Measurements from ENCODE around the gene BACH2. TPM values are rescaled to one million over a fixed set of nuclear protein-coding genes. Genes with fewer than 3 reads are reported as not detected.

BACH2 gene
- total RNA-seq, 1 experiment from 2014 or later, result 3.3 TPM

DNA sequence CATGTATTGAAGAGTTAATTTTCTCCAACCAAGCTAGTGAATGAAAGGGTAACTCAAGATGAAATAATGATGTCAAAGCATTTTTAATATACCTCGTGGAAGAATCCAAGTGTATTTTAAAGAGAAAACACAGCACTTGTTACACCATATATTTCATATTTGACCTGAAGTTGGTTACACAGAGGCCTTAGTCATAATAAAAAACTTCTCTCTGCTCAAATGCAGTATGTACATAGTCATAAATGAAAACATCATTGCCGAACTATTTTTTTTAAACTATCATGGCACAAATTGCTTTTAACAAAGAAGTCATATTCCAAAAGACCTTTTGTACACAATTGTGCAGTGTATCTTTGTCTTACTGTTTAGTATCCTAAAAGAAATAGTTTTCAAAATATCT, 43.0 kb downstream of the BACH2 start (continued):
- TF ChIP-seq, protein P1, sequence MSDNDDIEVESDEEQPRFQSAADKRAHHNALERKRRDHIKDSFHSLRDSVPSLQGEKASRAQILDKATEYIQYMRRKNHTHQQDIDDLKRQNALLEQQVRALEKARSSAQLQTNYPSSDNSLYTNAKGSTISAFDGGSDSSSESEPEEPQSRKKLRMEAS (IDR thresholded peaks at IDR 0.05), result no peak
- no peak for TF ChIP-seq ZFX (IDR thresholded peaks at IDR 0.05)

DNA sequence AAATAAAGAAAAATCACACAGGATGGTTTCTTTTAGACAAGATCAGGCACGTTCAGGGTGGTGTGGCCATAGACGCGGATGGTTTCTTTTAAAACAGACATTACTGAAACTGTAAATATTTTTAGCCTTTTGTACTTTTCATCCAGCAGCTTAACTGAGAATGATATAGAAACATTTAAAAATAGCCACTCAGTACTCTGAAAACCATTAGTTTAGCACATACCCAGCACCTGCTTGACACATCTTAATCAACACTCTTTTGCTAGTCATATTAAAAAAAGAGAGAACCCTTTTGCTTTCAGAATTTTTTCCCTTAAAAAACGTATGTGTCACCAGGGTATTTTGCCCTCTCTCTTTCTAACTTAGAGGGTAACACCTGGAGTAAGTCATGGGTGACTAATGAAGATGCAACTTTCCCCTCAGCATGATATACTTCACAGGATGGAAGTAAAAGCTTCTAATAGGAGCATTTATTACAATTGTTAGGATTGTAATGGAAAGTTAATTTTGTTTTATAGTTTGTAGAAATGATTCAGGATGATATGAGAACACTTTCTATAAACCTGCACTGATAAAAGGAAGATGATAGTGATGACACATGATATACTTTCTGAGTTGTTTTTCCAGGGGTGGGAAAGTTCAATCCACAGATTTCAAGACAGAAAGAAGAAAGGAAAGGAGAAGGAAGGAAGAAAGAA, 45.2 kb downstream of the BACH2 start:
- ChIA-PET POLR2A (no interaction called here), RAD21 (ENCODE audit: low non-redundant PET in 1 of 2, low total read pairs in 2 of 2, uncharacterized antibody in 2 of 2, unreplicated experiment in 2 of 2) (no interaction called here), CTCF (no interaction called here)
- no peak for TF ChIP-seq RAD21 (IDR thresholded peaks at IDR 0.05; ENCODE audit: low read depth)
- TF ChIP-seq JUND (IDR thresholded peaks at IDR 0.05), result no peak
- intact Hi-C loops (cut with micrococcal nuclease), result no loop called here
- Histone ChIP-seq H3K79me2 (ENCODE audit: insufficient read depth, low read length) (no peaks in the 10 kb centered on the region), H3K4me1 (ENCODE audit: control insufficient read depth in 1 of 2, insufficient read depth in 2 of 2, low read length in 2 of 2) (no peaks in the 10 kb centered on the region), H2AFZ (ENCODE audit: low read depth, low read length, poor library complexity, severe bottlenecking) (no peak overlapping the region), H3K9me2 (ENCODE audit: insufficient read depth) (no peaks in the 10 kb centered on the region), H3K4me3 (replicated peaks in 1 of 2; ENCODE audit: low read depth in 1 of 2, low read length in 2 of 2) (no peak overlapping the region), H3K4me2 (ENCODE audit: low read length) (no peak overlapping the region), H3K9ac (ENCODE audit: low read length) (no peak overlapping the region), H3K27ac (ENCODE audit: low read depth, low read length) (no peak overlapping the region), H3K9me3 (ENCODE audit: control insufficient read depth in 1 of 2, insufficient read depth in 1 of 2, low read depth in 1 of 2, low read length in 2 of 2) (no peaks in the 10 kb centered on the region), H3K36me3 (ENCODE audit: control insufficient read depth in 1 of 2, insufficient read depth in 2 of 2, low read length in 2 of 2) (no peaks in the 10 kb centered on the region), H3K27me3 (ENCODE audit: insufficient read depth, low read length) (no peaks in the 10 kb centered on the region), H4K20me1 (ENCODE audit: insufficient read depth) (no peaks in the 10 kb centered on the region)
- no TSS peak for BruUV-seq (replicated peaks)
- ATAC-seq, result no peak
- no peak for DNase-seq (ENCODE audit: low read depth, low spot score)

DNA sequence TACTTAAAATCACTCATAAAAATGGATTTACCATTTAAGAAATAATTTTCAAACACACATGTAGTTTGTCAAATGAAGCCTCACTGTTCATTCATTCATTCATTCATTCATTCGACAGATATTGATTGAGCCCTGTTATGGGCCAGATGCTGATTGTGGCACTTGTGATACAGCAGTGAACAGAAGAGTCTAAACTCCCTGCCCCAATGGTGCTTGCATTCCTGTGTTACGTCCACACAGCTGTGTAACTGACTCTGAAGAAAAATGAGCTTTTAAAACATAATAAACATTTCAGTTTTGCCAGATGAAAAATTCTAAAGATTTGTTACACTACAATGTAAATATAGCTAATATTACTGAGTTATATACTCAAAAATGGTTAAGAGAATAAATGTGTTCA, 46.2 kb downstream of the BACH2 start:
- ChIA-PET POLR2A (no interaction called here), CTCF (no interaction called here), RAD21 (ENCODE audit: low non-redundant PET in 1 of 2, low total read pairs in 2 of 2, uncharacterized antibody in 2 of 2, unreplicated experiment in 2 of 2) (no interaction called here)
- no peaks in the 10 kb centered on the region for H3K9me2 ChIP-seq (ENCODE audit: insufficient read depth)
- no peaks in the 10 kb centered on the region for H3K36me3 ChIP-seq (ENCODE audit: control insufficient read depth in 1 of 2, insufficient read depth in 2 of 2, low read length in 2 of 2)
- intact Hi-C loops (cut with micrococcal nuclease), result no loop called here
- H2AFZ ChIP-seq (ENCODE audit: low read depth, low read length, poor library complexity, severe bottlenecking), result no peak overlapping the region
- H3K27ac ChIP-seq (ENCODE audit: low read depth, low read length), result no peak overlapping the region
- no peak overlapping the region for H3K9ac ChIP-seq (ENCODE audit: low read length)
- no peak overlapping the region for H3K4me2 ChIP-seq (ENCODE audit: low read length)
- DNase-seq (ENCODE audit: low read depth, low spot score) (no peak), ATAC-seq (no peak)
- H3K27me3 ChIP-seq (ENCODE audit: insufficient read depth, low read length), result no peaks in the 10 kb centered on the region
- H3K4me1 ChIP-seq (ENCODE audit: control insufficient read depth in 1 of 2, insufficient read depth in 2 of 2, low read length in 2 of 2), result no peaks in the 10 kb centered on the region
- H3K79me2 ChIP-seq (ENCODE audit: insufficient read depth, low read length), result no peaks in the 10 kb centered on the region
- no peak overlapping the region for H3K4me3 ChIP-seq (replicated peaks in 1 of 2; ENCODE audit: low read depth in 1 of 2, low read length in 2 of 2)
- no peaks in the 10 kb centered on the region for H4K20me1 ChIP-seq (ENCODE audit: insufficient read depth)
- BruUV-seq (replicated peaks), result no TSS peak
- H3K9me3 ChIP-seq (ENCODE audit: control insufficient read depth in 1 of 2, insufficient read depth in 1 of 2, low read depth in 1 of 2, low read length in 2 of 2), result no peaks in the 10 kb centered on the region
- TF ChIP-seq, protein P2, sequence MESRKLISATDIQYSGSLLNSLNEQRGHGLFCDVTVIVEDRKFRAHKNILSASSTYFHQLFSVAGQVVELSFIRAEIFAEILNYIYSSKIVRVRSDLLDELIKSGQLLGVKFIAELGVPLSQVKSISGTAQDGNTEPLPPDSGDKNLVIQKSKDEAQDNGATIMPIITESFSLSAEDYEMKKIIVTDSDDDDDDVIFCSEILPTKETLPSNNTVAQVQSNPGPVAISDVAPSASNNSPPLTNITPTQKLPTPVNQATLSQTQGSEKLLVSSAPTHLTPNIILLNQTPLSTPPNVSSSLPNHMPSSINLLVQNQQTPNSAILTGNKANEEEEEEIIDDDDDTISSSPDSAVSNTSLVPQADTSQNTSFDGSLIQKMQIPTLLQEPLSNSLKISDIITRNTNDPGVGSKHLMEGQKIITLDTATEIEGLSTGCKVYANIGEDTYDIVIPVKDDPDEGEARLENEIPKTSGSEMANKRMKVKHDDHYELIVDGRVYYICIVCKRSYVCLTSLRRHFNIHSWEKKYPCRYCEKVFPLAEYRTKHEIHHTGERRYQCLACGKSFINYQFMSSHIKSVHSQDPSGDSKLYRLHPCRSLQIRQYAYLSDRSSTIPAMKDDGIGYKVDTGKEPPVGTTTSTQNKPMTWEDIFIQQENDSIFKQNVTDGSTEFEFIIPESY (IDR thresholded peaks at IDR 0.05; ENCODE audit: extremely low read depth, insufficient replicate concordance, low read length), result no peak
- TF ChIP-seq RAD21 (IDR thresholded peaks at IDR 0.05; ENCODE audit: low read depth) (no peak), TCF7L2 (IDR thresholded peaks at IDR 0.05; ENCODE audit: borderline replicate concordance, extremely low read depth, insufficient read depth, insufficient read length) (no peak), EZH2phosphoT487 (IDR thresholded peaks at IDR 0.05; ENCODE audit: borderline replicate concordance) (no peak), SRF (IDR thresholded peaks at IDR 0.05; ENCODE audit: low read depth) (no peak), POLR2AphosphoS5 (IDR thresholded peaks at IDR 0.05; ENCODE audit: low read depth, low read length) (no peak), ELF1 (IDR thresholded peaks at IDR 0.05; ENCODE audit: borderline replicate concordance, low read depth) (no peak), SIN3A (IDR thresholded peaks at IDR 0.05; ENCODE audit: low read depth) (no peak), CEBPB (IDR thresholded peaks at IDR 0.05; ENCODE audit: low read depth) (no peak), YY1 (IDR thresholded peaks at IDR 0.05; ENCODE audit: extremely low read depth, insufficient replicate concordance, low read depth, low read length) (no peak), ZFX (IDR thresholded peaks at IDR 0.05) (no peak), CBX3 (IDR thresholded peaks at IDR 0.05; ENCODE audit: low read depth) (no peak), ZNF274 (IDR thresholded peaks at IDR 0.05; ENCODE audit: low read depth, low read length) (no peak), POLR2A (IDR thresholded peaks at IDR 0.05; ENCODE audit: borderline replicate concordance, extremely low read depth, insufficient read depth, insufficient read length) (no peak), JUND (IDR thresholded peaks at IDR 0.05) (no peak), EGR1 (IDR thresholded peaks at IDR 0.05; ENCODE audit: low read depth) (no peak), EZH2 (IDR thresholded peaks at IDR 0.05) (no peak)
- TF ChIP-seq, protein P3, sequence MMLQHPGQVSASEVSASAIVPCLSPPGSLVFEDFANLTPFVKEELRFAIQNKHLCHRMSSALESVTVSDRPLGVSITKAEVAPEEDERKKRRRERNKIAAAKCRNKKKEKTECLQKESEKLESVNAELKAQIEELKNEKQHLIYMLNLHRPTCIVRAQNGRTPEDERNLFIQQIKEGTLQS (IDR thresholded peaks at IDR 0.05), result no peak

All from HCT116 (cell line).